Activated CD4-positive, alpha-beta T cell treated with anti-CD3 and anti-CD28 coated beads, Interleukin-2, Interleukin-4, amounts not matched to agents 100 ng/mL and 50 ng/mL, durations not matched to agents 16 hours and 8 hours (primary cell): Measurements from ENCODE around the gene PLEKHO1.
"Not testable (repeated sequence)": the region's sequence is repeated elsewhere in the genome, so short reads cannot be mapped to it uniquely, and the experiment has no call there.

Experiments
- DNase-seq: peaks from one replicate; pipeline ENCODE4 v3.0.0-alpha.2; 2020; ENCODE audit warnings: low spot score

PLEKHO1 gene

GRCh38 chr1:150173141-150173585, 23.4 kb downstream of the PLEKHO1 start:
- DNase-seq: no peak

- no peak for DNase-seq
Observed at GRCh38 chr1:150176593-150176992, 26.9 kb downstream of the PLEKHO1 start.

GRCh38 chr1:150178548-150178947, 28.8 kb downstream of the PLEKHO1 start:
- DNase-seq: no peak

- DNase-seq: no peak
Observed at GRCh38 chr1:150179867-150180266, 30.2 kb downstream of the PLEKHO1 start.

GRCh38 chr1:150180474-150180873, 30.8 kb downstream of the PLEKHO1 start:
- DNase-seq: no peak

GRCh38 chr1:150182247-150182646, 32.5 kb downstream of the PLEKHO1 start:
- DNase-seq: no peak

GRCh38 chr1:150183061-150183460, 33.3 kb downstream of the PLEKHO1 start:
- DNase-seq: no peak

- no peak for DNase-seq
Observed at GRCh38 chr1:150185481-150185880, 35.8 kb downstream of the PLEKHO1 start.

- not testable (repeated sequence) for DNase-seq
Observed at GRCh38 chr1:150186438-150186788, 36.7 kb downstream of the PLEKHO1 start.

GRCh38 chr1:150186789-150187559, 37.3 kb downstream of the PLEKHO1 start:
- DNase-seq: peak; percentile 56

- DNase-seq: no peak
Observed at GRCh38 chr1:150187560-150187931, 37.8 kb downstream of the PLEKHO1 start.

- no peak for DNase-seq
Observed at GRCh38 chr1:150192012-150192411, 42.3 kb downstream of the PLEKHO1 start.

- DNase-seq: no peak
Observed at GRCh38 chr1:150194381-150195031, 44.8 kb downstream of the PLEKHO1 start.

GRCh38 chr1:150196417-150196816, 46.7 kb downstream of the PLEKHO1 start:
- no peak for DNase-seq

GRCh38 chr1:150207281-150207971, 57.7 kb downstream of the PLEKHO1 start:
- DNase-seq: no peak

GRCh38 chr1:150208460-150208859, 58.7 kb downstream of the PLEKHO1 start:
- not testable (repeated sequence) for DNase-seq
